Muscle of back (tissue), 11 donors: ENCODE data around the gene PSMD4. TPM values are rescaled to one million over a fixed set of nuclear protein-coding genes. Genes with fewer than 3 reads are reported as not detected.

Source experiments
- DNase-seq, 3 donors: peaks; one replicate each; pipeline versions ENCODE4 v3.0.0 to v3.0.0-alpha.2; 2013
- polyA plus RNA-seq, 10 donors: library from polyadenylated mRNA; unstranded; fragments of 120-200 nt; gene quantifications; one replicate each; pipeline ENCODE4 v1.2.1, GENCODE V29; 2013; ENCODE audit not compliant: insufficient read length in 10 of 10

Gene PSMD4
- polyA plus RNA-seq, 10 donors: 105 to 122 (median 112) TPM

- peak in 1 of 3 donors; percentile 44 for DNase-seq
These were observed 37.9 kb downstream of the PSMD4 start for GRCh38 chr1:151292207-151293030.

GRCh38 chr1:151293093-151293492, 38.6 kb downstream of the PSMD4 start:
- DNase-seq: no peak

GRCh38 chr1:151294742-151295462, 40.4 kb downstream of the PSMD4 start:
- no peak for DNase-seq

- DNase-seq: peak in 2 of 3 donors; percentile 52 to 72
These were observed 55.3 kb downstream of the PSMD4 start for GRCh38 chr1:151309811-151310323.

GRCh38 chr1:151311011-151311410, 56.5 kb downstream of the PSMD4 start:
- DNase-seq: no peak

GRCh38 chr1:151311589-151312331, 57.2 kb downstream of the PSMD4 start:
- peak in 1 of 3 donors; percentile 96 for DNase-seq

GRCh38 chr1:151312411-151312810, 57.9 kb downstream of the PSMD4 start:
- no peak for DNase-seq

- DNase-seq: no peak
These were observed 58.3 kb downstream of the PSMD4 start for GRCh38 chr1:151312826-151313225.

- no peak for DNase-seq
These were observed 59.0 kb downstream of the PSMD4 start for GRCh38 chr1:151313501-151313900.

GRCh38 chr1:151314137-151314875, 59.8 kb downstream of the PSMD4 start:
- peak; percentile 53 to 75 (median 67) for DNase-seq

- no peak for DNase-seq
These were observed 61.2 kb downstream of the PSMD4 start for GRCh38 chr1:151315565-151316235.

Other genes with a start within 250 kb of the PSMD4 start
- gene MINDY1, start 247.8 kb upstream of the PSMD4 start, polyA plus RNA-seq: 10 to 100 TPM; 14.8 to 22.7 (median 17.4) TPM
- gene PRUNE1, start 246.3 kb upstream of the PSMD4 start, polyA plus RNA-seq: 10 to 100 TPM; 22.7 to 30.9 (median 24.4) TPM
- 1 to 10 TPM in 2 of 10 donors, under 1 TPM in 8; 0.23 to 5.2 (median 0.83) TPM for gene BNIPL, start 218.1 kb upstream of the PSMD4 start, polyA plus RNA-seq
- 1 to 10 TPM; 3.5 to 7.3 (median 5.4) TPM for gene C1orf56, start 207.0 kb upstream of the PSMD4 start, polyA plus RNA-seq
- gene CDC42SE1, start 195.1 kb upstream of the PSMD4 start, polyA plus RNA-seq: 10 to 100 TPM; 40.2 to 68.1 (median 57.5) TPM
- 10 to 100 TPM in 9 of 10 donors, 1 to 10 TPM in 1; 9.6 to 19.4 (median 14.1) TPM for gene MLLT11, start 194.3 kb upstream of the PSMD4 start, polyA plus RNA-seq
- gene GABPB2, start 184.0 kb upstream of the PSMD4 start, polyA plus RNA-seq: 1 to 10 TPM; 3.6 to 7.4 (median 5.7) TPM
- 100 to 1,000 TPM in 1 of 10 donors, 10 to 100 TPM in 9; 49.3 to 113 (median 78.5) TPM for gene SEMA6C, start 108.1 kb upstream of the PSMD4 start, polyA plus RNA-seq
- gene TNFAIP8L2, start 98.1 kb upstream of the PSMD4 start, polyA plus RNA-seq: 1 to 10 TPM; 1.3 to 2.7 (median 2.2) TPM
- gene LYSMD1, start 88.8 kb upstream of the PSMD4 start, polyA plus RNA-seq: 10 to 100 TPM in 7 of 10 donors, 1 to 10 TPM in 3; 8.8 to 13.2 (median 11.1) TPM
- 10 to 100 TPM; 30.1 to 41.2 (median 37.1) TPM for gene SCNM1, start 88.6 kb upstream of the PSMD4 start, polyA plus RNA-seq
- gene TMOD4, start 78.8 kb upstream of the PSMD4 start, polyA plus RNA-seq: 10 to 100 TPM in 9 of 10 donors, 1 to 10 TPM in 1; 8.0 to 53.2 (median 26.8) TPM
- gene VPS72, start 64.5 kb upstream of the PSMD4 start, polyA plus RNA-seq: 10 to 100 TPM; 40.9 to 53.7 (median 45.4) TPM
- 10 to 100 TPM; 31.2 to 50.0 (median 40.4) TPM for gene PIP5K1A, start 56.2 kb upstream of the PSMD4 start, polyA plus RNA-seq
- 10 to 100 TPM in 9 of 10 donors, 1 to 10 TPM in 1; 9.3 to 12.6 (median 11.6) TPM for gene ZNF687, start 27.6 kb downstream of the PSMD4 start, polyA plus RNA-seq
- gene PI4KB, start 72.7 kb downstream of the PSMD4 start, polyA plus RNA-seq: 10 to 100 TPM; 37.4 to 57.5 (median 46.2) TPM
- 10 to 100 TPM; 18.7 to 28.0 (median 24.6) TPM for gene RFX5, start 92.5 kb downstream of the PSMD4 start, polyA plus RNA-seq
- 10 to 100 TPM; 23.7 to 49.4 (median 34.3) TPM for gene SELENBP1, start 118.0 kb downstream of the PSMD4 start, polyA plus RNA-seq
- 100 to 1,000 TPM; 141 to 200 (median 162) TPM for gene PSMB4, start 144.8 kb downstream of the PSMD4 start, polyA plus RNA-seq
- gene POGZ, start 204.8 kb downstream of the PSMD4 start, polyA plus RNA-seq: 10 to 100 TPM; 40.8 to 88.7 (median 59.8) TPM